Upper lobe of right lung (tissue), 1 donor: ENCODE measurements around the gene TLX2. TPM values are rescaled to one million over a fixed set of nuclear protein-coding genes. Genes with fewer than 3 reads are reported as not detected.

Experiments used
- ATAC-seq: fragments of 200-7000 bp; cut with Tn5 transposase; one replicate; pipeline ENCODE4 v1.9.1; 2020; ENCODE audit warnings: mild to moderate bottlenecking, moderate library complexity
- DNase-seq: peaks from one replicate; pipeline ENCODE4 v3.0.0-alpha.2; 2020
- H3K27ac ChIP-seq: fragments of 200-600 bp; one replicate; pipeline ENCODE4 v1.8.0; 2022
- H3K27me3 ChIP-seq: fragments of 200-600 bp; one replicate; pipeline ENCODE4 v1.8.0; 2022; ENCODE audit warnings: mild to moderate bottlenecking
- H3K36me3 ChIP-seq: fragments of 200-600 bp; one replicate; pipeline ENCODE4 v1.8.0; 2022
- H3K4me1 ChIP-seq: fragments of 200-600 bp; one replicate; pipeline ENCODE4 v1.8.0; 2022
- H3K4me3 ChIP-seq: fragments of 200-600 bp; one replicate; pipeline ENCODE4 v1.8.0; 2022; ENCODE audit warnings: mild to moderate bottlenecking
- H3K9me3 ChIP-seq: fragments of 200-600 bp; one replicate; pipeline ENCODE4 v1.8.0; 2022
- CTCF ChIP-seq: fragments of 200-600 bp; IDR thresholded peaks from one replicate; pipeline ENCODE4 v1.8.0; 2022; ENCODE audit warnings: antibody characterized with exemption
- intact Hi-C: fragments of 100-400 bp; cut with DNase I; formaldehyde crosslinking; loops from one replicate; pipeline ENCODE4 v1.11.0; 2022
- total RNA-seq: library from RNA; stranded (reverse); fragmentation: NEBNext Ultra II Directional; extraction: Animal tissue kit (Norgen Biotek cat#: 25700); gene quantifications from one replicate; pipeline ENCODE4 v1.2.1, GENCODE V29; 2021
- donor health status: DM: no; HTN: yes; CAD: no; lungs with severe emphysema.

TLX2 gene
- total RNA-seq, 1 donor from 2014 or later = not detected

GRCh38 chr2:74486141-74486540, 28.1 kb upstream of the TLX2 start:
- no peak overlapping the region for H3K4me3 ChIP-seq
- H3K27ac ChIP-seq = no peak overlapping the region
- intact Hi-C loops = no loop called here
- peaks cover 29% of the 10 kb centered on the region for H3K36me3 ChIP-seq
- TF ChIP-seq CTCF = no peak
- DNase-seq = no peak
- H3K4me1 ChIP-seq = peaks cover 19% of the 10 kb centered on the region
- no peaks in the 10 kb centered on the region for H3K9me3 ChIP-seq
- no peaks in the 10 kb centered on the region for H3K27me3 ChIP-seq
- no peak for ATAC-seq

- Histone ChIP-seq H3K9me3 (no peaks in the 10 kb centered on the region), H3K27me3 (no peaks in the 10 kb centered on the region), H3K4me1 (peaks cover 5% of the 10 kb centered on the region), H3K36me3 (peaks cover 56% of the 10 kb centered on the region), H3K27ac (no peak overlapping the region), H3K4me3 (no peak overlapping the region)
- intact Hi-C loops = no loop called here
- no peak for TF ChIP-seq CTCF
- DNase-seq (no peak), ATAC-seq (no peak)
Observed at GRCh38 chr2:74488643-74489481, 25.4 kb upstream of the TLX2 start.

GRCh38 chr2:74489906-74490305, 24.3 kb upstream of the TLX2 start:
- DNase-seq (no peak), ATAC-seq (no peak)
- TF ChIP-seq CTCF = no peak
- intact Hi-C loops = loop anchor here (10.0 kb wide), 1 partner anchor 95 kb away; no protein-coding TSS in a partner anchor
- H3K4me1 ChIP-seq = no peaks in the 10 kb centered on the region
- H3K36me3 ChIP-seq = peaks cover 56% of the 10 kb centered on the region
- no peaks in the 10 kb centered on the region for H3K9me3 ChIP-seq
- H3K4me3 ChIP-seq = no peak overlapping the region
- no peaks in the 10 kb centered on the region for H3K27me3 ChIP-seq
- H3K27ac ChIP-seq = no peak overlapping the region

- no peak for ATAC-seq
- peaks cover 2% of the 10 kb centered on the region for H3K27me3 ChIP-seq
- H3K9me3 ChIP-seq = no peaks in the 10 kb centered on the region
- H3K4me3 ChIP-seq = no peak overlapping the region
- H3K36me3 ChIP-seq = peaks cover 43% of the 10 kb centered on the region
- no peak for TF ChIP-seq CTCF
- no peak overlapping the region for H3K27ac ChIP-seq
- DNase-seq = no peak
- intact Hi-C loops = loop anchor here (10.0 kb wide), 1 partner anchor 93 kb away; no protein-coding TSS in a partner anchor
- no peaks in the 10 kb centered on the region for H3K4me1 ChIP-seq
Observed at GRCh38 chr2:74491648-74492544, 22.4 kb upstream of the TLX2 start.

- peaks cover 43% of the 10 kb centered on the region for H3K36me3 ChIP-seq
- peaks cover 9% of the 10 kb centered on the region for H3K4me1 ChIP-seq
- no peak for DNase-seq
- peaks cover 15% of the 10 kb centered on the region for H3K27me3 ChIP-seq
- no peaks in the 10 kb centered on the region for H3K9me3 ChIP-seq
- no peak overlapping the region for H3K4me3 ChIP-seq
- no peak overlapping the region for H3K27ac ChIP-seq
- no peak for TF ChIP-seq CTCF
- intact Hi-C loops = loop anchor here (10.0 kb wide), 1 partner anchor 91 kb away; no protein-coding TSS in a partner anchor
- no peak for ATAC-seq
Observed at GRCh38 chr2:74493546-74493945, 20.7 kb upstream of the TLX2 start.
